GM23338 (cell line): ENCODE data around the gene DDX39A.

Experiments used
- CTCF ChIP-seq, 2 experiments: fragments of 200-600 bp in 1 of 2; sonication (generic) in 1 of 2; conservative IDR thresholded peaks; 2 replicates each; pipeline versions ENCODE4 v1.5.1 to v1.6.1; 2016 to 2017; ENCODE audit warnings: antibody characterized with exemption in 2 of 2, low read depth in 2 of 2, mild to moderate bottlenecking in 2 of 2, moderate library complexity in 1 of 2
- EZH2 ChIP-seq: fragments of 200-600 bp; sonication (generic); IDR thresholded peaks from one replicate; pipeline ENCODE4 v1.8.0; 2017; ENCODE audit warnings: antibody characterized with exemption, mild to moderate bottlenecking, low read depth; ENCODE audit not compliant: unreplicated experiment
- EZH2phosphoT487 ChIP-seq: fragments of 200-600 bp; sonication (generic); IDR thresholded peaks from one replicate; pipeline ENCODE4 v1.8.1; 2018; ENCODE audit warnings: antibody characterized with exemption; ENCODE audit not compliant: unreplicated experiment
- POLR2AphosphoS5 ChIP-seq: IDR thresholded peaks from 2 replicates; pipeline ENCODE4 v1.6.1; 2016; ENCODE audit warnings: antibody characterized with exemption, low read depth

GRCh38 chr19:14450876-14451275, 31.7 kb upstream of the DDX39A start:
- no peak for TF ChIP-seq CTCF (conservative IDR thresholded peaks at IDR 0.05; ENCODE audit: low read depth in 2 of 2)
- TF ChIP-seq EZH2 = no peak
- no peak for TF ChIP-seq POLR2AphosphoS5
- TF ChIP-seq EZH2phosphoT487 = no peak
